ENCODE measurements around the gene ENTREP1. TPM values are rescaled to one million over a fixed set of nuclear protein-coding genes. Genes with fewer than 3 reads are reported as not detected.

ENTREP1 gene
- total RNA-seq, 2 experiments from 2014 or later, result not detected

- Histone ChIP-seq H3K4me2 (ENCODE audit: low read length) (no peak overlapping the region), H3K9me2 (ENCODE audit: insufficient read depth, low read length) (no peaks in the 10 kb centered on the region), H3K36me3 (ENCODE audit: insufficient read depth, low read length) (no peaks in the 10 kb centered on the region), H2AFZ (ENCODE audit: low read length) (no peak overlapping the region), H3K4me1 (ENCODE audit: insufficient read depth, low read length, poor library complexity, severe bottlenecking) (no peaks in the 10 kb centered on the region), H3K9me3 (ENCODE audit: low read length) (no peaks in the 10 kb centered on the region), H3K4me3 (ENCODE audit: low read depth, low read length, poor library complexity, severe bottlenecking) (no peak overlapping the region), H3K27ac (ENCODE audit: low read depth, low read length, poor library complexity, severe bottlenecking) (no peak overlapping the region), H3K79me2 (ENCODE audit: insufficient read depth, low read depth, low read length) (no peaks in the 10 kb centered on the region), H4K20me1 (ENCODE audit: insufficient read depth, low read length) (no peaks in the 10 kb centered on the region)
- intact Hi-C loops (cut with micrococcal nuclease; ENCODE audit: unreplicated experiment), result no loop called here
- ChIA-PET POLR2A (no interaction called here), CTCF (ENCODE audit: unreplicated experiment) (no interaction called here)
- DNase-seq (ENCODE audit: low spot score), result no peak
- no peak for TF ChIP-seq EZH2phosphoT487 (IDR thresholded peaks at IDR 0.05; ENCODE audit: borderline replicate concordance, low read depth, low read length)
- TF ChIP-seq CTCF (conservative IDR thresholded peaks at IDR 0.05; ENCODE audit: low read length), result no peak
- BruUV-seq (replicated peaks), result no TSS peak
Measured at GRCh38 chr9:69351227-69351626, 26.2 kb downstream of the ENTREP1 start.

- TF ChIP-seq CTCF (conservative IDR thresholded peaks at IDR 0.05; ENCODE audit: low read length) (no peak), EZH2phosphoT487 (IDR thresholded peaks at IDR 0.05; ENCODE audit: borderline replicate concordance, low read depth, low read length) (no peak)
- H3K9me2 ChIP-seq (ENCODE audit: insufficient read depth, low read length), result no peaks in the 10 kb centered on the region
- BruUV-seq (replicated peaks), result no TSS peak
- H3K4me1 ChIP-seq (ENCODE audit: insufficient read depth, low read length, poor library complexity, severe bottlenecking), result no peaks in the 10 kb centered on the region
- no peak overlapping the region for H3K27ac ChIP-seq (ENCODE audit: low read depth, low read length, poor library complexity, severe bottlenecking)
- H3K36me3 ChIP-seq (ENCODE audit: insufficient read depth, low read length), result no peaks in the 10 kb centered on the region
- H3K9me3 ChIP-seq (ENCODE audit: low read length), result no peaks in the 10 kb centered on the region
- no peak for DNase-seq (ENCODE audit: low spot score)
- ChIA-PET POLR2A (no interaction called here), CTCF (ENCODE audit: unreplicated experiment) (no interaction called here)
- no peaks in the 10 kb centered on the region for H3K79me2 ChIP-seq (ENCODE audit: insufficient read depth, low read depth, low read length)
- H2AFZ ChIP-seq (ENCODE audit: low read length), result no peak overlapping the region
- no peak overlapping the region for H3K4me3 ChIP-seq (ENCODE audit: low read depth, low read length, poor library complexity, severe bottlenecking)
- no peaks in the 10 kb centered on the region for H4K20me1 ChIP-seq (ENCODE audit: insufficient read depth, low read length)
- intact Hi-C loops (cut with micrococcal nuclease; ENCODE audit: unreplicated experiment), result no loop called here
- H3K4me2 ChIP-seq (ENCODE audit: low read length), result no peak overlapping the region
Measured at GRCh38 chr9:69355232-69355631, 30.2 kb downstream of the ENTREP1 start.

- H2AFZ ChIP-seq (ENCODE audit: low read length), result no peak overlapping the region
- no TSS peak for BruUV-seq (replicated peaks)
- H3K4me2 ChIP-seq (ENCODE audit: low read length), result no peak overlapping the region
- H4K20me1 ChIP-seq (ENCODE audit: insufficient read depth, low read length), result no peaks in the 10 kb centered on the region
- H3K9me3 ChIP-seq (ENCODE audit: low read length), result no peaks in the 10 kb centered on the region
- H3K79me2 ChIP-seq (ENCODE audit: insufficient read depth, low read depth, low read length), result no peaks in the 10 kb centered on the region
- no peaks in the 10 kb centered on the region for H3K9me2 ChIP-seq (ENCODE audit: insufficient read depth, low read length)
- POLR2A ChIA-PET, result interaction anchor here (0.6 to 0.7 kb wide), 3 partner anchors 12 to 205 kb away, joined by 3 read pairs; no protein-coding TSS in a partner anchor
- H3K4me1 ChIP-seq (ENCODE audit: insufficient read depth, low read length, poor library complexity, severe bottlenecking), result no peaks in the 10 kb centered on the region
- CTCF ChIA-PET (ENCODE audit: unreplicated experiment), result no interaction called here
- intact Hi-C loops (cut with micrococcal nuclease; ENCODE audit: unreplicated experiment), result no loop called here
- DNase-seq (ENCODE audit: low spot score), result no peak
- no peak overlapping the region for H3K27ac ChIP-seq (ENCODE audit: low read depth, low read length, poor library complexity, severe bottlenecking)
- no peak overlapping the region for H3K4me3 ChIP-seq (ENCODE audit: low read depth, low read length, poor library complexity, severe bottlenecking)
- H3K36me3 ChIP-seq (ENCODE audit: insufficient read depth, low read length), result no peaks in the 10 kb centered on the region
- TF ChIP-seq CTCF (conservative IDR thresholded peaks at IDR 0.05; ENCODE audit: low read length) (no peak), EZH2phosphoT487 (IDR thresholded peaks at IDR 0.05; ENCODE audit: borderline replicate concordance, low read depth, low read length) (no peak)
Measured at GRCh38 chr9:69357030-69357775, 32.2 kb downstream of the ENTREP1 start.
